ENCODE data around the gene ARMC5.
A peak's percentile ranks its signal among the peaks of the same experiment; 100 is the strongest.

ARMC5 gene

GRCh38 chr16:31461921-31462804 lies 2.9 kb downstream of the ARMC5 start:
- DNase-seq = no peak

GRCh38 chr16:31464348-31464769 lies 5.1 kb downstream of the ARMC5 start:
- DNase-seq = no peak

- no peak for DNase-seq
These were observed 5.5 kb downstream of the ARMC5 start for GRCh38 chr16:31464781-31465260.

- DNase-seq = no peak
These were observed 6.6 kb downstream of the ARMC5 start for GRCh38 chr16:31465788-31466370.

- no peak for DNase-seq
These were observed 7.1 kb downstream of the ARMC5 start for GRCh38 chr16:31466381-31466841.

- no peak for DNase-seq
These were observed 8.0 kb downstream of the ARMC5 start for GRCh38 chr16:31467151-31467773.

GRCh38 chr16:31467858-31468257 lies 8.6 kb downstream of the ARMC5 start:
- no peak for DNase-seq

GRCh38 chr16:31470615-31471014 lies 11.3 kb downstream of the ARMC5 start:
- DNase-seq = no peak

GRCh38 chr16:31471241-31471874 lies 12.1 kb downstream of the ARMC5 start:
- DNase-seq = no peak

GRCh38 chr16:31471875-31472708 lies 12.8 kb downstream of the ARMC5 start, which contains the start of gene TGFB1I1:
TSS of gene TGFB1I1 (plus strand) at chr16:31472152. CDS start at chr16:31472189, 37 bp downstream.
- peak in 1 of 4 experiments; percentile 36 for DNase-seq

GRCh38 chr16:31472709-31473203 lies 13.5 kb downstream of the ARMC5 start:
- peak in 3 of 4 experiments; percentile 25 to 38 (median 34) for DNase-seq

GRCh38 chr16:31473264-31473984 lies 14.1 kb downstream of the ARMC5 start:
- no peak for DNase-seq

GRCh38 chr16:31474173-31474714 lies 14.9 kb downstream of the ARMC5 start:
- peak in 1 of 4 experiments; percentile 21 for DNase-seq

GRCh38 chr16:31474773-31475738 lies 15.8 kb downstream of the ARMC5 start:
- no peak for DNase-seq

- no peak for DNase-seq
These were observed 16.6 kb downstream of the ARMC5 start for GRCh38 chr16:31475946-31476302.

GRCh38 chr16:31476303-31477219 lies 17.3 kb downstream of the ARMC5 start:
- DNase-seq = peak; percentile 59 to 85 (median 74)

GRCh38 chr16:31477220-31478216 lies 18.2 kb downstream of the ARMC5 start:
- peak in 1 of 4 experiments; percentile 22 for DNase-seq

All from suppressor macrophage (primary cell).